ENCODE data around the gene TLR3. TPM values are rescaled to one million over a fixed set of nuclear protein-coding genes. Genes with fewer than 3 reads are reported as not detected.
"Not testable (repeated sequence)": the region's sequence is repeated elsewhere in the genome, so short reads cannot be mapped to it uniquely, and the experiment has no call there.

Gene TLR3
- polyA plus RNA-seq, 1 donor, result 1.4 TPM

DNA sequence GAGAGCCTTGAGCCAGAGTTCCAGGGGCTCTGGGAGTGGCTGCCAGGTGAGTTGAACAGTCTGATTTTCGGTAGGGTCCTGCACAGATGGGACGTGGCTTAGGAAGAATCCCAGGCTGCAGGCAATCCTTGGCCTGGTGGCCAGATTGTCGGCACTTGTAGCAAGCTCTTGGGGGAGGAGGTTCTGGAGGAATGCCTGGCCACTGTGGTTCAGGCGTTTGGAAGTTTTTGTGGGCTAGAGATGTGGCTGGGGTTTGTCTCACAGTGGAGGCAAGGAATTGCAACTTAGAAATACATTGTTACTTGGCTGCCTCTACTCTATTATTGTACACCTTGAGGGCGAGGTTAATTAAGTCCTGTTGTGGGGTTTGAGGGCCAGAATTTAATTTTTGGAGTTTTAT, 21.5 kb upstream of the TLR3 start:
- not testable (repeated sequence) for DNase-seq (ENCODE audit: low read depth)

DNA sequence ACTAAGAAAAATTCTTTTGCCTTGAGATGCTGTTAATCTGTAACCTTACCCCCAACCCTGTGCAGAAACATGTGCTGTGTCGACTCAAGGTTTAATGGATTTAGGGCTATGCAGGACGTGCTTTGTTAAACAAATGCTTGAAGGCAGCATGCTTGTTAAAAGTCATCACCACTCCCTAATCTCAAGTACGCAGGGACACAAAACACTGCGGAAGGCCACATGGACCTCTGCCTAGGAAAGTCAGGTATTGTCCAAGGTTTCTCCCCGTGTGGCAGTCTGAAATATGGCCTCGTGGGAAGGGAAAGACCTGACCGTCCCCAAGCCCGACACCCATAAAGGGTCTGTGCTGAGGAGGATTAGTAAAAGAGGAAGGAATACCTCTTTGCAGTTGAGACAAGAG, 18.8 kb upstream of the TLR3 start:
- DNase-seq (ENCODE audit: low read depth), result not testable (repeated sequence)

DNA sequence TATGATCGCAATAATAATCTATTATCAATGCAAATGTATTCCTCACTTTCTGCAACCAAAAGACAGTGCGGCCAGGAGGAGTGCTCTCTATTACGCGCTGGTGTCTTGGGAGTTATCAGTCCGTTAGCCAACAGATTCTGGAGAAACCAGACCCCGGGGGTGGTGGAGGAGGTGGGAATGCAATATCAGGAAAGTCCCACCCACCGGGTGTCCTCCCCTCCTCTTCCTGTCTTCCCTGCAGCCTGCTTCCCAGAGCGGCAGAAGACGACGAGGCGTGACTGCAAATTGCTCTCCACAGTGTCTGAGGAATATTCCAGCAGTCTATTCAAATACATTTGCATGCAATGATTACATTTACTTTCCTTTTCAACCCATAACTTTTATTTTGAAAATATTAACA, 17.9 kb upstream of the TLR3 start:
- DNase-seq (ENCODE audit: low read depth), result no peak

DNA sequence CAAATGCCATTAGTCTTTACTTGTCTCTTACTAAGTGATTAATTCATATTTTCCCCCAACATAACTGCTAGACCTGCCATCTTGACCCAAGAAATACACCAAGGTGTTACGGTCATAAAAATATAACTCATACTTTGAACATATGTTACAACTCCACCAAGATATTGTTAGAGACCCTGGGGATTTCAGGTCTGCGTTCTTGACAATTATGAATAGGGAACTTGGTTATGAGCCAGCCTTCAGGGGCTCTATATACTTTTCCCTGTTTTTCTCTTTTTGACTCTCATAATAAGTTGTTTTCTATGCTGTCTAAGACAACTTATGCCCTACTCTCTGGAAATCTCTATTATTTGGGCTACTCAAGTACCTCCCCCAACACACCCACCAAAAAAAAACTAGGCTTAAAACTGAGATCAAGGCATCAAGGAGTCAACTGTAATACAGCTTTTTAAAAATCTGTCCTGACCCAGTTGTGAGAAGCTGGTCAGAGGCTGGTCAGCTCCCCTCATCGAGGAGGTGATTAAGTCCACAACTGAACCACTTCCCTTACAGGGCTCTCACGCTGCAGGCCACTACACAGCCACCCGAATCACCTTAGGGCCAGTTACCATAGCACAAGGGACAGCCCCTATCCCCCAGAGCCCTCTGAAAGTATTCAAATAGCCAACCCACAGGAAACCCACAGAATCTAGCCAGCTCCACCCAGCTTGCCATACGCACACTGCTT, 10.5 kb upstream of the TLR3 start:
- no peak for DNase-seq (ENCODE audit: low read depth)

DNA sequence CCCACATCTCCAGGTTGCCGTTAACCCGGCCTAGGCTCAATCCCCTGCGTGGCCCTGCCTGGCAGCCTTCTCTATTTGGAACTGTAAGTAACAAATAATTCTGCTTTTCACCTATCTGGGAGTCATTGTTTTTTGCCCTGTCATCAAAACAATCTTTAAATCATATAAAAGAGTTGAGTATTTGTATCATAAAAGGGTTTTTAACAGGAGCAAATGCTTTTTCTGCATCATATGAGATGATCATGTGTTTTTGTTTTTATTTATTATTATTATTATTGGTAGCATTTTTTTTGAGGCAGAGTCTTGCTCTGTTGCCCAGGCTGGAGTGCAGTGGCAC, 10.0 kb upstream of the TLR3 start:
- DNase-seq (ENCODE audit: low read depth), result no peak

DNA sequence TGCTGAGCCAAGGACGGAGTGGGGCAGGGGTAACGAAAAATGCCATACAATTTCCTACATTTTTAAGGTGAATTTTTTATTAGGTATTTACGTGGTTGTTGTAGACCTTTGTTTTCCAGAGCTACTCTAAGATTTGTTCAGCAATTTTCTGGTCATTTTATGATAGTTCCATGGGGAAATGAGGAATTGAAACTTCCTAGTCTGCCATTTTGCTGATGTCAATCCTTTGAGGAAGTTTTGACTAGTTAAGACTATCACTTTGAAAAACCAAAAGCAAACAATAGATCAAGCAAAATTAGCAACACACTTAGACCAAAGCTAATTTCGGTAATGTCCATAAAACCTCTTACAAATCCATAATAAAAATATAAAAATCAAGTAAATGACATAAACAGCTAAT, 7.0 kb upstream of the TLR3 start:
- DNase-seq (ENCODE audit: low read depth), result no peak

DNA sequence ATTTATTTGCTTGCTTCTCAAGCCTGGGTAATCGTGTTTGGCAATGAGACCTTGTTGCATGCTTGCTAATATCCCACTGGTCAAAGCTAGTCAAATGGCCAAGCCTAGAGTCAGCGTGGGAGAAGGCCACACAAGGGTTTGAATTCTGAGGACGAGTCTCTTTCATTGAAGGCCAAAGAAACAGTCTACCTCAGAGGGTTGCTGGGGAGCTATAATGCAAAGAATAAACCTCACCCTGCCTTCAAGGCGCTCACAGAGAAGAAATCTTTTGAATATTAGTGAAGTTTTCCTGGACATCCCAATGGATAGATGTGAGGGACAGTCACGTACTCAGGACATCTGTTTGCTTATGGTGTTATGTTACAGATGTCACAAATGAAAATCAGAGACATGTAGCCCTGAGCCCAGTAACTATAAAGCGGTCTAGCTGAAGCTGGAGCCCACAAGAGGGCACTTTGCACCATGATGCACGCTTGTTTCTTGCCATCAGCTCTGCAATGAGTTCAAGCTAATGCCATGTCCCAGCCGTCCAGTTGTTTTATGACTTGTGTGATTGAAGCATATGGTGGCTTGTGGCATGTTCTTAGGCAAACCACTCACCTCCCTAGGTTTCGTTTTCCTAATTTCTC, 1.1 kb upstream of the TLR3 start:
- no peak for DNase-seq (ENCODE audit: low read depth)

DNA sequence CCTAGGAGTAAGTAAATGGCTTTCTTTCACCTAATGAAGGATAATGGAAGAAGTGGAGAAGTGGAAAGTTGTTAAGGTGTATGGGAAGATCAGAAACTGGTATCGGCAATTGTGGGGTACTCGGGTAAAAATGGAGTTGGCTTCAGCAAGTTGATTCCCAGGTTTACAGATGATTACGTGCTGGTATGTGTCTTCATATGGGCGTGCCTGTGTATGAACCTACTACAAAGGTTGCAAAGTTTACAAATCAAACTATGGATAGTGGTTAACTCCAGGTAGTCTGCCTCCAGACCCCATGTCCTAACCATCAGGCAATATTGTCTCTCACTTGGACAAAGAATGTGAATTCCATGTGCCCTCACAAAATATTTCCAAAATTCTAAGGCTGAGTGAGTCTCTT, 773 bp downstream of the TLR3 start:
- no peak for DNase-seq (ENCODE audit: low read depth)

DNA sequence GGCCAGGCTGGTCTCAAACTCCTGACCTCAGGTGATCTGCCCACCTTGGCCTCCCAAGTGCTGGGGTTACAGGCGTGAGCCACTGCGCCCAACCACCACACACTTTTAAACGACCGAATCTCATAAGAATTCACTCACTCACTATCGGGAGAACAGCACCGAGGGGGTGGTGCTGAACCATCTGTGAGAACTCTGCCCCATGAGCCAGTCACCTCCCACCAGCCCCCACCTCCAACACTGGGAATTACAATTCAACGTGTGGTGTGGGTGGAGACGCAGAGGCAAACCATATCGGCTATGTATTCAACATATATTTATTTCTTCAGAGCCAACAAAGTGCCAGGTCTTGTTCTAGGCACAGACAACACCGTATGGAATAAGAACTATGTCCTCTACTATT, 3.6 kb downstream of the TLR3 start:
- no peak for DNase-seq (ENCODE audit: low read depth)

DNA sequence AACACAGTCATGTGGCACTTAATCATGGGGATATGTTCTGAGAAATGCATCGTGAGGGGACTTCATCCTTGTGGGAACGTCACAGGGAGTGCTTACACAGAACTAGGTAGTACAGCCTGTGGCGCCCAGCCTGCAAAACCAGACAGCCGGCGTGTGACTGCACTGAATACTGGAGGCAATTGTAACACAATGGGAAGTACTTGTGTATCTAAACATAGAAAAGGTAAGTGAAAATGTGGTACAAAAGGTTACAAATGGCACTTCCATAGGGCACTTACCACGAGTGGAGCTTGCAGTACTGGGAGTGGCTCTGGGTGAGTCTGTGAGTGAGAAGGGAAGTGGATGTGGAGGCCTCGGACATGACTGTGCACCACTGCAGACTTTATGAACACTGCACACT, 5.2 kb downstream of the TLR3 start:
- DNase-seq (ENCODE audit: low read depth), result no peak

DNA sequence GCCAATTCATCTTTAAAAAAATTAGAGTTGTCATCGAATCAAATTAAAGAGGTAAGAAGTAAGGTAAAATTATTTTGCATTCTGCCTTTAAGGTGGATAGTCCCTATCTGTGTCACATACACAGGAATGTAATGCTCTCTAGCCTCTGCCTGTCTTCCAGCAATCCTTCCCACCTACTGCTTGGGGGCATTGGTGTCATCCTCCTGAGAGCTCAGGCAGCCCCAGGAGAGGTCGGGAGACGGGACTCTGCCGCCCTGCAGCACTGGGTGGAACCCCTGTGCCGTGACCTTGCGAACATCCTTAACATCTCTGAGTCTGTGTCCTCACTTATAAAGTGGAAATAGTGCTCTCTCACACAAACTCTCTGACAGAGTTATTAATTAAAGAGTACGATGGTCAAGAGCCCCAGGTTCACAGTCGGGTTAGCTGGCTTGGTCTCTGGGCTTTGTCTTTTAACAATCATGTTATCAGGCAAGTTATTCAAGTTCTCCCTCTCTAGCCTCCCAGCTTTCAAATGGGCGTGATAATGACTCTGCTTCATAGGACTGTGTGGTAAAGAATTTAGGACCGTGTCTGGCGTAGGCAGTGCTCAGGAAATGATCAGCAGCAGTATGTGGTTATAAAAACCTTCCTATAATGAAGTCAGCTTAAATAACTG, 10.2 kb downstream of the TLR3 start:
- no peak for DNase-seq (ENCODE audit: low read depth)

DNA sequence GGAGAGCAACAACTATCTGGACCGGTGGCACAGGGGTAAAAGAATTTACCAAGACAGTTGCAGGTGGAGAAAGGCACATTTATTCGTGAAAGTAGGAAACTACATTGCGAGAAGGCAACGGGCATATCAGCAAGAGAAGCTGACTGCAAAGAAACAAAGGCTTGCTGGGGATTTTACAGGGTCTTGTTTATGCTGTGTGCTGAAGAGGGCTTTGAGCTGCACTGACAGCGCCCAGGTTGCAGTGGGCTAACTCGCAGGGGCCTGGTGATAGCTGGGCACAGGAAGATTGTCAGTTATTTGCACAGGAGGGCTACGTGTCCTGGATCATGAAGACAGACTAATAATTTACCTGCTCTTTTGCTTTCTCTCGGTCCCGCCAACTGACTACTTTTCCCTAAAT, 10.7 kb downstream of the TLR3 start:
- DNase-seq (ENCODE audit: low read depth), result no peak

DNA sequence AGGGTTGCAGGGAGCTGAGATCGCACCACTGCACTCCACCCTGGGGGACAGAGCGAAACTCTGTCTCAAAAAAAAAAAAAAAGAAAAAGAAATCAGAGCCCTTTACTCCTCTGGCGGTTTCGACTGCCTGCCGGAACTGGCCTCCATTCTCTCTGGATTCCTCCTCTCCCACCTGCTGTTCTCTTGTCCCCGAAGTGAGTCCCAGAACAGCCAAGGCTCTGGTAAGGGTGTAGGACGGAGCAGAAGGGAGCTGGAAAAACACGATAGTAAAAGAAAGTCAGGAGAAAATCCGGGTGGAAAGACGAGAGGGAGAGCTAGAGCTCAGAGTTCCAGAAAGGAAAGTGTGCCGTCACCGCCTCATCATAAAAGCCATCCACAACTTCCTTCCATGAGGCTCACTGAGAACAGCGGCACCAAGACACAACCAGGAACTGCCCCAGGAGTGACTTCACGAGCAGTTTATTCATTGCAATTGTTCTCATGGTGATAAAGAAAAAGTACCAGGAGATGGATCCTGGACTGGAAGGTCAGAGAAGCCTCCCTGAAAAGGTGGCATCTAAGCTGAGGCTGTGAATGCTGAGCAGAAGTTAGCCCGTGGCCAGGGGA, 12.3 kb downstream of the TLR3 start:
- no peak for DNase-seq (ENCODE audit: low read depth)

DNA sequence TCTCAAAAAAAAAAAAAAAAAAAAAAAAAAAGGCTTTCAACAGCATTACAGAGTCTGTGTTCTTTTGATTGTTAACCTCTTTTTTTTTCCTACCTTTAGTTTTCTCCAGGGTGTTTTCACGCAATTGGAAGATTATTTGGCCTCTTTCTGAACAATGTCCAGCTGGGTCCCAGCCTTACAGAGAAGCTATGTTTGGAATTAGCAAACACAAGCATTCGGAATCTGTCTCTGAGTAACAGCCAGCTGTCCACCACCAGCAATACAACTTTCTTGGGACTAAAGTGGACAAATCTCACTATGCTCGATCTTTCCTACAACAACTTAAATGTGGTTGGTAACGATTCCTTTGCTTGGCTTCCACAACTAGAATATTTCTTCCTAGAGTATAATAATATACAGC, 13.3 kb downstream of the TLR3 start:
- DNase-seq (ENCODE audit: low read depth), result no peak

DNA sequence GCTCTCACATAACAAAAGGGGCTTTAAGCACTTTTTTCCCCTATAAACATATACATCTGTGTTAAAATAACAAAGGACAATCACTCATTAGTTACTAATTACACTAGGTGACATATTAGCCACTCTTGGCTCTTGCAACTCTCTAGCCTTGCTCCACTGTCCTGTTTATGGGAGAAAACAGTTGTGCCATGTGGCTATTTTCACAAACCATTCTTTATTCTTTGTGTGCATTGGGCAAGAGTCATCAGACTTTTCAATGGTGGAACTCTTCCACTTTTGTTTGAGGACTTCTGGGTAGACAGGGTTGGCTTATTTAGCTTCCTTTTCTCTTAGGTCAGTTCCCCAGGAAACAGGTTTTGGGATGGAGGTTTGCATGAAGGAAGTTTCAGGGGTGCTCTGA, 19.6 kb downstream of the TLR3 start:
- no peak for DNase-seq (ENCODE audit: low read depth)

DNA sequence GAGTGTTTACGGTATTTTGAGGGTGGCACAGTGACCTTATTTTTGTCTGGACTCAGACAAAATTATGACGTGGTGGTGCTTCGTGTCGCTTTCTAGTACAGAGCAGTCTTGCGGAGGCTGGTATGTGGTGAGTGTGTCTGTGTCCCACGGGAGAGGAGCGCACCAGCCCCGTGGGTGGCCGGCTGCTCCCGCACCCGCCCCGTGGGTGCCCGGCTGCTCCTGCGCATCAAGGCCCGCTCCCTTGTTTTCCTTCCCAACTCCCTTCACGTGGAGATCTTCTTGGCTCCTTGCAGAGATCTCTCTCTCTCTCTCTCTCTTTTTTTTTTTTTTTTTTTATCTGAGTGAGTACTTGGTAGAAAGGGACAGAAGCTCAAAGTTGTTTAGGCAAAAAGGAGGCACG, 23.3 kb downstream of the TLR3 start:
- DNase-seq (ENCODE audit: low read depth), result no peak

DNA sequence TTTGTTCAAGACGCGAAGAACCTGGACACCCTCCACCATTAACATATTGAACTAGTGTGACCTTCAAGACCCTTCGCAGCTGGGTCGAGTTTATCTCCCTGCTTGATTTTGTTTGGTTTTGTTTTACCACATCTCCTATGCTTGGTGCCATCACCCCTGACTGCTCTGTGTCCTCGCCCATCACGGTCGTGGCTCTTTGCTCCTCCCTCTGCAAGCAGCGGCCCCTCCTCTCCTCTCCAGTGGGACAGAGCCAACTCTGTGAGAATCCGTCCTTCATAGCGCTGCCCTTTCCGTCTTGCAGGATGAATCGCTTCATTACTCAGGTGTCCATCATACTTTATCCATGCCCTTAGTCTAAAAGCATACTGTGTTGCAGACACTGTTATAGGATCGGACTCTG, 26.4 kb downstream of the TLR3 start:
- DNase-seq (ENCODE audit: low read depth), result no peak

DNA sequence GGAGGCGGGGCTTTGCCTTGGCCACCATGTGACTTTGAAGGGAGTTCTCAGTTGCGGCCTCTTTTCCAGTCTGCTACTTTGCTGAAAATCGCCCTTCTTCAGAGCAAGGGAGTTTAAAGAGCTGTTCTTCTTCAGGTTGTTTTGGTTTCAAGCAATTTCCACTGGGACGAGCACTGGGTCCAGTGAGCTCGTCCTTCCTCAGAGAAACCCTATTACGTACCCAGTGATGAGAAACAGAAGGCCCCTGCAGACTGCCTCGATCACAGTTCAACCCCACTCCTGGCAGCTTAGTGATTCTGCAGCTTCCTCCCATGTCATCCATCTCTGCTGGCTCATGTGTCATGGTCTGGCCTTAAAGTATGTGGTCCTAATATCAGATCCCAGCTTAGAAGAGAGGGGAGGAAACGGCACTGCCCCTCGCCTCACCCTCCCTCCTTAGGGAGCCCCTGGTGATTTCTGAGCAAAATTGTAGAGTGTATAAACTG, 27.8 kb downstream of the TLR3 start:
- no peak for DNase-seq (ENCODE audit: low read depth)

DNA sequence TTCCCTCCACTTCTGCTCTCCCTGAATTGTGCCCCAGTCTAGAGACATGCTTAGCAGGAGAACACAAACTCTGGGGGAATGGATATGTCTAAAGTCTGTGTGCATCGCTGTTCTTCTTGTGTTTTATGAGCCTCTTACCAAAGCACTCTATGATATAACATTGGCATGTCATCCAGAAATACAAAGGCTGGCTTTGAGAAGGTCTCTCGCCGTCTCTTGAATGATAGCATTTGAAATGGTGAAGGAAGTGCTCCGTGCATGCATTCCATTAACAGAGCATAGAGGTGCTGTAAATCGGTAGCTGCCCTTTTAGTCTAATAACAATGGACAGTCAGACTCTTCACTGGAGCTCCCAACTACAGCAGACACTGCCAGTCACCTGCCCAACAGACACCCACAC, 28.4 kb downstream of the TLR3 start:
- DNase-seq (ENCODE audit: low read depth), result no peak

DNA sequence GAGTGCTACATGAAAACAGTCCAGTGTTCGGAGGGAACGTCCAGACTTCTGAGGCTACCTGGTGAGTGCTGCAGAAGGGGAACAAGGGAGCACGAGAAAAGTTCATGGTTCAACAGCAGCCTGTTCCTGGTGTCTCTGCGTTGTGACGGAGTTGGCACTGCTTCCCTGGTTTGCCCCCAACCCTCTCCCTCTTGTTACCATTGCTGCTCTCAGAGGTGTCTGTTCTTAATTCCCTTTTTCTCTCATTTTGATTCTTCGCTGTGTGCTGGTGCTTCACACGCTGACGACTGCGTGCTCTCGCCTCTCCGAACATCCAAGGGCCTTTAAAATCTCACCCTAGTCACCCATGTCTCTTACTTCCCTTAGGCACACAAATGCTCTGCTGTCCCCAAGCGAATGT, 34.0 kb downstream of the TLR3 start:
- DNase-seq (ENCODE audit: low read depth), result no peak

DNA sequence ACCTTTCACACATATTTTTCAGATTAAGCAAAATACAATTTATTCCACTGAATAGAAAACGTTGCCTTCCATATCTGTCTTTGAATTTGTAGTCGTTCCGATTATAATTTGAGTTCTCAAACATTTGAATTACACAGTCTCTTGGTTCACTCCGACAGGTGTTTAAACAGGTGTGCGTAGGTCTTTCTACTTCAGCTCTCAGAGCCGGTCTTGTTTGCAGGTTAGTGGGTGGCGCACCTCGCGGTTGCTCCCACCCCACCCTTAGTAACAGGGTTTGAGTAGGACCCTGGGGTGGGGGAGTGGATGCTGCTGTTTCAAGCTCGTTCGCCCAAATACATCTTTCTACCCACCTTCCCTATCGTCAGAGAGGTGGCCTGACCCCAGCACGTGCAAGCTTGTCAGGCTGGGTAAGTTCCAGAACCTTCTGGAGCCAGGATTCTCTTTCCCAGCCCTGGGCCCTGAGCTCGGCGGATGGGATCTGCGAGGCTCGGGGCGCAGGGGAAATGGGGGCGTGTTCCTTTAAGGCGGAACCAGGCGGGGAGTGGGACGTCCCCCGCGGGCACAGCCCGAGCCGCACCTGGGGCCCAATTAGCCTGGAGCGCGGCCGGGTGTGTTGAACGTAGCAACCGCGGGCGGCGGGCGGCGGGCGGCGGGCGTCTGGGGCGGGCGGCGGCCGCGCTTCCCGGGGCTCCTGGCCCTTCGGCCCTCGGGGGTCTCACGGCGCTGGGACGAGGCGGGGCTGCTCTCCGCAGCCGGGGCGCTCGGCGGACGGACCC, 35.3 kb downstream of the TLR3 start, which contains the start of gene FAM149A:
FAM149A (plus strand) TSS at position 591 of the 776 bp plus-strand sequence.
- no peak for DNase-seq (ENCODE audit: low read depth)

All from forelimb muscle (tissue), 1 donor.